ENCODE results near the gene ITSN1. TPM values are rescaled to one million over a fixed set of nuclear protein-coding genes. Genes with fewer than 3 reads are reported as not detected.

Gene ITSN1
- total RNA-seq, 1 experiment from 2014 or later: 88.5 TPM

- Mint-ChIP-seq H3K4me3 (ENCODE audit: unreplicated experiment) (peak overlapping the region; percentile 33), H3K36me3 (ENCODE audit: insufficient read depth, unreplicated experiment) (peaks cover 4% of the 10 kb centered on the region), H3K4me1 (ENCODE audit: low read depth, unreplicated experiment) (peaks cover 55% of the 10 kb centered on the region), H3K9me3 (ENCODE audit: unreplicated experiment) (no peaks in the 10 kb centered on the region), H3K27me3 (ENCODE audit: insufficient read depth, unreplicated experiment) (no peaks in the 10 kb centered on the region), H3K27ac (ENCODE audit: unreplicated experiment) (peak overlapping the region; percentile 86)
- no TSS peak for BruUV-seq (replicated peaks)
- Histone ChIP-seq H3K4me1 (peaks cover 73% of the 10 kb centered on the region), H3K27me3 (replicated peaks; ENCODE audit: control insufficient read depth, insufficient read depth, low read length) (no peaks in the 10 kb centered on the region), H3K9me3 (no peaks in the 10 kb centered on the region), H3K4me3 (ENCODE audit: low read depth, low read length) (no peak overlapping the region), H3K36me3 (ENCODE audit: control insufficient read depth, insufficient read depth, low read length) (no peaks in the 10 kb centered on the region)
- intact Hi-C loops (cut with micrococcal nuclease; ENCODE audit: unreplicated experiment): loop anchor here (2.0 kb wide), 1 partner anchor 42 kb away; the partner anchor contains the start of gene ITSN1
- TF ChIP-seq CTCF (IDR thresholded peaks at IDR 0.05; ENCODE audit: insufficient read depth in 1 of 2, low read depth in 1 of 2, low read length in 1 of 2, severe bottlenecking in 1 of 2, unreplicated experiment in 1 of 2): no peak
- CTCF ChIA-PET: interaction anchor here (0.6 kb wide), 1 partner anchor 26 kb away, joined by 5 read pairs; no protein-coding TSS in a partner anchor
- POLR2A ChIA-PET: no interaction called here
- DNase-seq: no peak
Measured at GRCh38 chr21:33684923-33685560, 42.7 kb downstream of the ITSN1 start.

- no peak for DNase-seq
- H3K4me1 Mint-ChIP-seq (ENCODE audit: low read depth, unreplicated experiment): peaks cover 57% of the 10 kb centered on the region
- no peaks in the 10 kb centered on the region for H3K27me3 Mint-ChIP-seq (ENCODE audit: insufficient read depth, unreplicated experiment)
- no peak overlapping the region for H3K4me3 ChIP-seq (ENCODE audit: low read depth, low read length)
- H3K36me3 Mint-ChIP-seq (ENCODE audit: insufficient read depth, unreplicated experiment): peaks cover under 1% of the 10 kb centered on the region
- H3K27me3 ChIP-seq (replicated peaks; ENCODE audit: control insufficient read depth, insufficient read depth, low read length): no peaks in the 10 kb centered on the region
- H3K36me3 ChIP-seq (ENCODE audit: control insufficient read depth, insufficient read depth, low read length): no peaks in the 10 kb centered on the region
- H3K9me3 ChIP-seq: no peaks in the 10 kb centered on the region
- peak overlapping the region; percentile 86 for H3K27ac Mint-ChIP-seq (ENCODE audit: unreplicated experiment)
- intact Hi-C loops (cut with micrococcal nuclease; ENCODE audit: unreplicated experiment): loop anchor here (2.0 kb wide), 1 partner anchor 43 kb away; the partner anchor contains the start of gene ITSN1
- peak overlapping the region; percentile 22 for H3K4me3 Mint-ChIP-seq (ENCODE audit: unreplicated experiment)
- ChIA-PET POLR2A (interaction anchor here (0.6 to 0.7 kb wide), 2 partner anchors 26 to 405 kb away, joined by 4 to 7 read pairs; no protein-coding TSS in a partner anchor), CTCF (no interaction called here)
- peaks cover 70% of the 10 kb centered on the region for H3K4me1 ChIP-seq
- no peaks in the 10 kb centered on the region for H3K9me3 Mint-ChIP-seq (ENCODE audit: unreplicated experiment)
- no peak for TF ChIP-seq CTCF (IDR thresholded peaks at IDR 0.05; ENCODE audit: insufficient read depth in 1 of 2, low read depth in 1 of 2, low read length in 1 of 2, severe bottlenecking in 1 of 2, unreplicated experiment in 1 of 2)
- no TSS peak for BruUV-seq (replicated peaks)
Measured at GRCh38 chr21:33685613-33686197, 43.4 kb downstream of the ITSN1 start.

GRCh38 chr21:33686386-33686785 lies 44.1 kb downstream of the ITSN1 start:
- H3K4me1 Mint-ChIP-seq (ENCODE audit: low read depth, unreplicated experiment): peaks cover 63% of the 10 kb centered on the region
- no peaks in the 10 kb centered on the region for H3K27me3 Mint-ChIP-seq (ENCODE audit: insufficient read depth, unreplicated experiment)
- H3K4me1 ChIP-seq: peaks cover 70% of the 10 kb centered on the region
- intact Hi-C loops (cut with micrococcal nuclease; ENCODE audit: unreplicated experiment): no loop called here
- no peak for TF ChIP-seq CTCF (IDR thresholded peaks at IDR 0.05; ENCODE audit: insufficient read depth in 1 of 2, low read depth in 1 of 2, low read length in 1 of 2, severe bottlenecking in 1 of 2, unreplicated experiment in 1 of 2)
- H3K36me3 ChIP-seq (ENCODE audit: control insufficient read depth, insufficient read depth, low read length): no peaks in the 10 kb centered on the region
- ChIA-PET CTCF (no interaction called here), POLR2A (interaction anchor here (0.6 kb wide), 1 partner anchor 27 kb away, joined by 7 read pairs; no protein-coding TSS in a partner anchor)
- no peak overlapping the region for H3K4me3 Mint-ChIP-seq (ENCODE audit: unreplicated experiment)
- H3K27me3 ChIP-seq (replicated peaks; ENCODE audit: control insufficient read depth, insufficient read depth, low read length): no peaks in the 10 kb centered on the region
- DNase-seq: no peak
- H3K9me3 Mint-ChIP-seq (ENCODE audit: unreplicated experiment): no peaks in the 10 kb centered on the region
- H3K27ac Mint-ChIP-seq (ENCODE audit: unreplicated experiment): peak overlapping the region; percentile 49
- H3K9me3 ChIP-seq: no peaks in the 10 kb centered on the region
- no TSS peak for BruUV-seq (replicated peaks)
- H3K4me3 ChIP-seq (ENCODE audit: low read depth, low read length): no peak overlapping the region
- H3K36me3 Mint-ChIP-seq (ENCODE audit: insufficient read depth, unreplicated experiment): peaks cover 6% of the 10 kb centered on the region

Measured in Caco-2 (cell line).